Endodermal cell (in vitro differentiated cells): ENCODE data around the gene NOL6. TPM values are rescaled to one million over a fixed set of nuclear protein-coding genes. Genes with fewer than 3 reads are reported as not detected.
"Not testable (repeated sequence)": the region's sequence is repeated elsewhere in the genome, so short reads cannot be mapped to it uniquely, and the experiment has no call there.

ENCODE experiments used
- DNase-seq: peaks from one replicate; pipeline ENCODE4 v3.0.0-alpha.2; 2017
- H3K27ac ChIP-seq: 2 replicates; pipeline ENCODE4 v1.5.1; 2013; ENCODE audit warnings: mild to moderate bottlenecking, low read depth, low read length, moderate library complexity
- H3K27me3 ChIP-seq: 2 replicates; pipeline ENCODE4 v1.6.1; 2013; ENCODE audit warnings: mild to moderate bottlenecking, low read length, moderate library complexity; ENCODE audit not compliant: insufficient read depth, control insufficient read depth, poor library complexity, severe bottlenecking
- H3K36me3 ChIP-seq: 2 replicates; pipeline ENCODE4 v1.7.0; 2013; ENCODE audit warnings: mild to moderate bottlenecking, low read length, moderate library complexity; ENCODE audit not compliant: control insufficient read depth, insufficient read depth
- H3K4me1 ChIP-seq: one replicate; pipeline ENCODE4 v1.7.0; 2013; ENCODE audit warnings: low read length; ENCODE audit not compliant: control insufficient read depth, insufficient read depth
- H3K4me3 ChIP-seq: 2 replicates; pipeline ENCODE4 v1.5.1; 2013; ENCODE audit warnings: mild to moderate bottlenecking, low read length, moderate library complexity
- H3K9ac ChIP-seq: 2 replicates; pipeline ENCODE4 v1.6.1; 2013; ENCODE audit warnings: mild to moderate bottlenecking, low read length, moderate library complexity; ENCODE audit not compliant: poor library complexity, severe bottlenecking; ENCODE audit errors: extremely low read depth
- H3K9me3 ChIP-seq: 2 replicates; pipeline ENCODE4 v1.6.1; 2013; ENCODE audit warnings: mild to moderate bottlenecking, low read length, moderate library complexity; ENCODE audit not compliant: control insufficient read depth
- H3K27ac Mint-ChIP-seq: 2 replicates; pipeline ENCODE4 v1.8.0; 2020; ENCODE audit warnings: mixed read lengths
- H3K27me3 Mint-ChIP-seq: 2 replicates; pipeline ENCODE4 v1.8.0; 2021; ENCODE audit warnings: mild to moderate bottlenecking, mixed read lengths; ENCODE audit not compliant: insufficient read depth
- H3K36me3 Mint-ChIP-seq: 2 replicates; pipeline ENCODE4 v1.8.0; 2020; ENCODE audit warnings: low read depth, mixed read lengths
- H3K4me1 Mint-ChIP-seq: 2 replicates; pipeline ENCODE4 v1.8.0; 2020; ENCODE audit warnings: mixed read lengths
- H3K4me3 Mint-ChIP-seq: 2 replicates; pipeline ENCODE4 v1.8.0; 2020; ENCODE audit warnings: mild to moderate bottlenecking, moderate library complexity, mixed read lengths
- H3K9me3 Mint-ChIP-seq: 2 replicates; pipeline ENCODE4 v1.8.0; 2020; ENCODE audit warnings: mild to moderate bottlenecking, mixed read lengths
- WGBS, 2 experiments: methylation state at CpG; one replicate each; pipeline versions ENCODE4 v1.1.5 to v1.1.7; 2013; ENCODE audit warnings: missing lambda C conversion rate in 2 of 2, mixed read lengths in 1 of 2; ENCODE audit not compliant: insufficient coverage in 1 of 2, insufficient read length in 1 of 2; 5-methylcytosine and 5-hydroxymethylcytosine counted together
- total RNA-seq, 2 donors: library from RNA; stranded (reverse); fragmentation: NEBNext Ultra II Directional in 1 of 2; extraction: Animal tissue kit (Norgen Biotek cat#: 25700) in 1 of 2; gene quantifications; 2 replicates in 1 of 2; 3 replicates in 1 of 2; pipeline ENCODE4 v1.2.1, GENCODE V29; 2021
- TF ChIP-seq, protein P1 (sequence below): fragments of 200-600 bp; sonication (generic); conservative IDR thresholded peaks from 2 replicates; pipeline ENCODE4 v1.5.0; 2021; ENCODE audit warnings: antibody characterized with exemption, mild to moderate bottlenecking

NOL6 gene
- total RNA-seq, 2 donors from 2014 or later, result 34.2 to 34.6 TPM

DNA sequence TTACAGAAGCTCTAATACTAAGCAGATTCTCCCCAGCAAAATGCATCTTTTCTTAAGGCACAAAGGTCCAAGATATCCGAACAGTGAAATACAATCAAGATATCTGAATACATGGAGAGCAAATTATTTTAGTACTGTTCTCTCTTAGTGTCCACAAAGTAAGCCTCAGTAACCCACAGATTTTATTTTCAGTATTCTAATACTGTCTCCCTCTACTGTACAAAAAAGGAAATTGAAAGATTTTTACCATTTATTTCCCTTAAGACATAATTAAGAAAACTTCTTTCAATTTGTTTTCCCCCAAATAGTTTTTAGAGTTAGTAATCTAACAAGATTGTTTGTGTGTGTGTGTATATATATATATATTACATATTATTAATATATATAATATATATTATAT lies 24.7 kb upstream of the NOL6 start:
- Histone ChIP-seq H3K36me3 (no peaks in the 10 kb centered on the region), H3K4me3 (no peak overlapping the region), H3K27me3 (no peaks in the 10 kb centered on the region), H3K27ac (no peak overlapping the region), H3K9ac (no peak overlapping the region), H3K4me1 (no peaks in the 10 kb centered on the region), H3K9me3 (no peaks in the 10 kb centered on the region)
- Mint-ChIP-seq H3K27me3 (no peaks in the 10 kb centered on the region), H3K4me1 (peaks cover 2% of the 10 kb centered on the region), H3K36me3 (no peaks in the 10 kb centered on the region), H3K4me3 (no peak overlapping the region), H3K9me3 (no peaks in the 10 kb centered on the region), H3K27ac (no peak overlapping the region)
- WGBS, 2 experiments, result 76% methylated on average over 1 of the region's 1 CpG; no CpG with 5 or more reads in 1 of the 2 experiments
- DNase-seq, result no peak
- TF ChIP-seq, protein P1, sequence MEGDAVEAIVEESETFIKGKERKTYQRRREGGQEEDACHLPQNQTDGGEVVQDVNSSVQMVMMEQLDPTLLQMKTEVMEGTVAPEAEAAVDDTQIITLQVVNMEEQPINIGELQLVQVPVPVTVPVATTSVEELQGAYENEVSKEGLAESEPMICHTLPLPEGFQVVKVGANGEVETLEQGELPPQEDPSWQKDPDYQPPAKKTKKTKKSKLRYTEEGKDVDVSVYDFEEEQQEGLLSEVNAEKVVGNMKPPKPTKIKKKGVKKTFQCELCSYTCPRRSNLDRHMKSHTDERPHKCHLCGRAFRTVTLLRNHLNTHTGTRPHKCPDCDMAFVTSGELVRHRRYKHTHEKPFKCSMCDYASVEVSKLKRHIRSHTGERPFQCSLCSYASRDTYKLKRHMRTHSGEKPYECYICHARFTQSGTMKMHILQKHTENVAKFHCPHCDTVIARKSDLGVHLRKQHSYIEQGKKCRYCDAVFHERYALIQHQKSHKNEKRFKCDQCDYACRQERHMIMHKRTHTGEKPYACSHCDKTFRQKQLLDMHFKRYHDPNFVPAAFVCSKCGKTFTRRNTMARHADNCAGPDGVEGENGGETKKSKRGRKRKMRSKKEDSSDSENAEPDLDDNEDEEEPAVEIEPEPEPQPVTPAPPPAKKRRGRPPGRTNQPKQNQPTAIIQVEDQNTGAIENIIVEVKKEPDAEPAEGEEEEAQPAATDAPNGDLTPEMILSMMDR, result peak; percentile 50

- WGBS, 2 experiments, result 88% methylated on average over 1 of the region's 2 CpGs; no CpG with 5 or more reads in 1 of the 2 experiments
Observed at GRCh38 chr9:33493819-33494218, 20.1 kb upstream of the NOL6 start.

GRCh38 chr9:33489066-33489465 lies 15.3 kb upstream of the NOL6 start:
- H3K27ac Mint-ChIP-seq, result no peak overlapping the region
- Histone ChIP-seq H3K9me3 (no peaks in the 10 kb centered on the region), H3K27me3 (no peaks in the 10 kb centered on the region), H3K4me1 (no peaks in the 10 kb centered on the region), H3K9ac (no peak overlapping the region), H3K4me3 (no peak overlapping the region), H3K36me3 (no peaks in the 10 kb centered on the region), H3K27ac (no peak overlapping the region)
- no peaks in the 10 kb centered on the region for H3K27me3 Mint-ChIP-seq
- H3K4me1 Mint-ChIP-seq, result peaks cover 3% of the 10 kb centered on the region
- H3K9me3 Mint-ChIP-seq, result no peaks in the 10 kb centered on the region
- H3K4me3 Mint-ChIP-seq, result no peak overlapping the region
- DNase-seq, result no peak
- H3K36me3 Mint-ChIP-seq, result no peaks in the 10 kb centered on the region
- TF ChIP-seq, protein P1, result no peak
- WGBS, 2 experiments, result 88% methylated on average over 2 of the region's 2 CpGs

More at GRCh38 chr9:33493819-33494218, 20.1 kb upstream of the NOL6 start:
- H3K27ac Mint-ChIP-seq, H3K9me3 ChIP-seq, H3K27me3 ChIP-seq, H3K4me3 Mint-ChIP-seq, H3K36me3 Mint-ChIP-seq, H3K4me1 Mint-ChIP-seq, H3K27me3 Mint-ChIP-seq, H3K4me3 ChIP-seq, H3K27ac ChIP-seq, H3K4me1 ChIP-seq, DNase-seq, H3K36me3 ChIP-seq, H3K9me3 Mint-ChIP-seq, H3K9ac ChIP-seq: not testable (repeated sequence)

DNA sequence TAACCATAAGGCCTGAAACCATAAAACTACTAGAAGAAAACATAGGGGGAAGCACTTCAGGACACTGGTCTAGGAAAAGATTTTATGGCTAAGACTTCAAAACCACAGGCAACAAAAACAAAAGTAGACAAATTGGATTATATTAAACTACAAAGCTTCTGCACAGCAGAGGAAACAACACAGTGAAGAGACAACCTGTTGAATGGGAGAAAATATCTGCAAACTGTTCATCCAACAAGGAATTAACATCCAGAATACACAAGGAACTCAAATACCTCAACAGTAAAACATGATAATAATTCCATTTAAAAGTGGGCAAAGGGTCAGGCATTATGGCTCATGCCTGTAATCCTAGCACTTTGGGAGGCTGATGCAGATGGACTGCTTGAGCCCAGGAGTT lies 11.6 kb upstream of the NOL6 start:
- H3K27me3 ChIP-seq, H3K27ac ChIP-seq, H3K4me3 ChIP-seq, H3K4me3 Mint-ChIP-seq, H3K36me3 Mint-ChIP-seq, H3K9me3 ChIP-seq, H3K9ac ChIP-seq, H3K4me1 ChIP-seq, H3K36me3 ChIP-seq, H3K9me3 Mint-ChIP-seq, DNase-seq, H3K27me3 Mint-ChIP-seq, H3K27ac Mint-ChIP-seq, H3K4me1 Mint-ChIP-seq: not testable (repeated sequence)
